HepG2 (cell line): ENCODE data around the gene ARHGAP26. TPM values are rescaled to one million over a fixed set of nuclear protein-coding genes. Genes with fewer than 3 reads are reported as not detected.

Experiments
- ATAC-seq: fragments of 200-7000 bp; cut with Tn5 transposase; 3 replicates; pipeline ENCODE4 v1.9.1; 2020; ENCODE audit warnings: mild to moderate bottlenecking, moderate library complexity
- BruUV-seq: library from RNA; stranded (reverse); fragments of 400-500 nt; replicated peaks from 2 replicates; lab custom pipeline; 2021; lab: Mats Ljungman, UMichigan
- CTCF ChIA-PET: fragments of 300-600 bp; formaldehyde crosslinking; extraction: SDS; loops from one replicate; lab custom pipeline; 2021; ENCODE audit warnings: low total read pairs, inconsistent platforms, low intra/inter-chr PET ratio; lab: Yijun Ruan, JAX
- POLR2A ChIA-PET: fragments of 350-600 bp; sonication (Branson Sonifier 250); formaldehyde crosslinking; loops from one replicate; lab custom pipeline; 2020; ENCODE audit warnings: antibody characterized with exemption, inconsistent platforms; lab: Yijun Ruan, JAX
- DNase-seq: peaks from one replicate; pipeline ENCODE4 v3.0.0-alpha.2; 2015; ENCODE audit warnings: low spot score
- FAIRE-seq: peaks from 3 replicates; lab custom pipeline; 2011; peaks lifted over from hg19 to GRCh38; lab: Jason Lieb, UNC
- H2AFZ ChIP-seq: one replicate; pipeline ENCODE4 v1.6.1; 2011; ENCODE audit warnings: low read length, inconsistent platforms
- H3K27ac ChIP-seq: fragments of 300-600 bp; 3 replicates; pipeline ENCODE4 v1.8.0; 2011; ENCODE audit warnings: mixed run types, mild to moderate bottlenecking, mixed read lengths, low read length, inconsistent platforms; ENCODE audit not compliant: insufficient read depth; ENCODE audit errors: extremely low read length
- H3K27me3 ChIP-seq, 2 experiments: fragments of 200-600 bp in 1 of 2; 2 replicates in 1 of 2; 3 replicates in 1 of 2; pipeline versions ENCODE4 v1.6.0 to v1.8.0; 2011; ENCODE audit warnings: low read length in 2 of 2, mild to moderate bottlenecking in 2 of 2, moderate library complexity in 2 of 2, inconsistent platforms in 1 of 2; ENCODE audit not compliant: insufficient read depth in 2 of 2, control insufficient read depth in 1 of 2
- H3K36me3 ChIP-seq, 2 experiments: fragments of 200-600 bp in 1 of 2; replicated peaks in 1 of 2; 2 replicates in 1 of 2; 3 replicates in 1 of 2; pipeline versions ENCODE4 v1.5.1 to v1.8.0; 2011; ENCODE audit warnings: low read length in 2 of 2, inconsistent platforms in 1 of 2; ENCODE audit not compliant: insufficient read depth in 2 of 2, control insufficient read depth in 1 of 2
- H3K4me1 ChIP-seq: 2 replicates; pipeline ENCODE4 v1.5.1; 2012; ENCODE audit warnings: low read length, inconsistent platforms; ENCODE audit not compliant: insufficient read depth
- H3K4me2 ChIP-seq: 2 replicates; pipeline ENCODE4 v1.6.0; 2011; ENCODE audit warnings: low read depth, low read length, inconsistent platforms
- H3K4me3 ChIP-seq, 3 experiments: fragments of 200-600 bp in 1 of 3; sonication (generic), shearing (Covaris generic) in 1 of 3; replicated peaks in 1 of 3; 2 replicates each; pipeline ENCODE4 v1.5.1; 2011 to 2016; ENCODE audit warnings: low read length in 3 of 3, inconsistent platforms in 2 of 3, low read depth in 2 of 3, mild to moderate bottlenecking in 2 of 3, control low read depth in 1 of 3, mixed read lengths in 1 of 3; ENCODE audit not compliant: insufficient read depth in 1 of 3
- H3K79me2 ChIP-seq: one replicate; pipeline ENCODE4 v1.6.1; 2011; ENCODE audit warnings: low read length, inconsistent platforms; ENCODE audit not compliant: insufficient read depth
- H3K9ac ChIP-seq: 2 replicates; pipeline ENCODE4 v1.6.0; 2011; ENCODE audit warnings: mild to moderate bottlenecking, low read depth, low read length, inconsistent platforms; ENCODE audit not compliant: insufficient read depth
- H3K9me3 ChIP-seq: 2 replicates; pipeline ENCODE4 v1.5.1; 2012; ENCODE audit warnings: mild to moderate bottlenecking, low read length
- H4K20me1 ChIP-seq: 2 replicates; pipeline ENCODE4 v1.6.0; 2011; ENCODE audit warnings: inconsistent platforms, mild to moderate bottlenecking, low read length, moderate library complexity; ENCODE audit not compliant: insufficient read depth
- ATAD3A ChIP-seq: sonication (generic); formaldehyde crosslinking; IDR thresholded peaks from 2 replicates; pipeline ENCODE4 v1.4.0; 2020; ENCODE audit warnings: missing genetic modification reagents
- CBFB ChIP-seq: sonication (generic); formaldehyde crosslinking; IDR thresholded peaks from 2 replicates; pipeline ENCODE4 v1.4.0; 2020; ENCODE audit warnings: missing genetic modification reagents
- CSRNP1 ChIP-seq: sonication (generic); formaldehyde crosslinking; IDR thresholded peaks from 2 replicates; pipeline ENCODE4 v1.8.1; 2023; ENCODE audit warnings: mild to moderate bottlenecking, missing genetic modification reagents
- DZIP1 ChIP-seq: sonication (generic); formaldehyde crosslinking; IDR thresholded peaks from 2 replicates; pipeline ENCODE4 v1.5.0; 2020; ENCODE audit warnings: mild to moderate bottlenecking, missing genetic modification reagents
- HNRNPH1 ChIP-seq: fragments of 200-400 bp; formaldehyde crosslinking; optimal IDR thresholded peaks from 2 replicates; pipeline ENCODE3; 2017; ENCODE audit warnings: mild to moderate bottlenecking, low read depth, low read length
- MBD4 ChIP-seq: IDR thresholded peaks from 2 replicates; pipeline ENCODE4 v1.6.1; 2012; ENCODE audit warnings: low read length, inconsistent platforms, borderline replicate concordance
- MEIS1 ChIP-seq: sonication (generic); formaldehyde crosslinking; IDR thresholded peaks from 2 replicates; pipeline ENCODE4 v1.9.0; 2021; ENCODE audit warnings: mild to moderate bottlenecking, missing genetic modification reagents, moderate library complexity, borderline replicate concordance
- MIER2 ChIP-seq: IDR thresholded peaks from 2 replicates; pipeline ENCODE4 v1.6.1; 2016; ENCODE audit warnings: missing biosample characterization, missing genetic modification reagents
- PPARG ChIP-seq: conservative IDR thresholded peaks from 2 replicates; pipeline ENCODE4 v1.6.1; 2016; ENCODE audit warnings: missing biosample characterization, missing genetic modification reagents
- SKI ChIP-seq: fragments of 450-650 bp; IDR thresholded peaks from one replicate; pipeline ENCODE4 v1.6.1; 2018; ENCODE audit warnings: mild to moderate bottlenecking; ENCODE audit not compliant: partially characterized antibody
- SRF ChIP-seq: IDR thresholded peaks from 2 replicates; pipeline ENCODE4 v1.6.1; 2011; ENCODE audit warnings: mild to moderate bottlenecking, low read depth, low read length, moderate library complexity
- YEATS4 ChIP-seq: sonication (generic); formaldehyde crosslinking; IDR thresholded peaks from 2 replicates; pipeline ENCODE4 v1.4.0; 2020; ENCODE audit warnings: missing genetic modification reagents, borderline replicate concordance
- ZBTB20 ChIP-seq: sonication (generic); formaldehyde crosslinking; IDR thresholded peaks from 2 replicates; pipeline ENCODE4 v1.8.1; 2023; ENCODE audit warnings: missing genetic modification reagents, low read depth, mild to moderate bottlenecking, borderline replicate concordance
- ZNF253 ChIP-seq: sonication (generic); formaldehyde crosslinking; IDR thresholded peaks from 2 replicates; pipeline ENCODE4 v1.8.0; 2022; ENCODE audit warnings: mild to moderate bottlenecking, missing genetic modification reagents, borderline replicate concordance
- ZNF484 ChIP-seq: sonication (generic); formaldehyde crosslinking; IDR thresholded peaks from 2 replicates; pipeline ENCODE4 v1.5.1; 2020; ENCODE audit warnings: mild to moderate bottlenecking, low read depth, missing genetic modification reagents, borderline replicate concordance
- ZNF580 ChIP-seq: IDR thresholded peaks from 2 replicates; pipeline ENCODE4 v1.6.1; 2016; ENCODE audit warnings: low read depth, borderline replicate concordance
- ZNF703 ChIP-seq: sonication (generic); formaldehyde crosslinking; IDR thresholded peaks from 2 replicates; pipeline ENCODE4 v1.5.1; 2020; ENCODE audit warnings: missing genetic modification reagents, mild to moderate bottlenecking, moderate library complexity, borderline replicate concordance
- ZNF737 ChIP-seq: sonication (generic); formaldehyde crosslinking; IDR thresholded peaks from 2 replicates; pipeline ENCODE4 v1.5.0; 2020; ENCODE audit warnings: missing genetic modification reagents, mild to moderate bottlenecking, borderline replicate concordance
- ZNF747 ChIP-seq: sonication (generic); formaldehyde crosslinking; IDR thresholded peaks from 2 replicates; pipeline ENCODE4 v1.8.1; 2023; ENCODE audit warnings: missing genetic modification reagents, mild to moderate bottlenecking, borderline replicate concordance
- WGBS: methylation state at CpG from one replicate; pipeline ENCODE4 v1.1.6; 2017; ENCODE audit warnings: low lambda C conversion rate; 5-methylcytosine and 5-hydroxymethylcytosine counted together
- in situ Hi-C: cut with HindIII; loops from 2 replicates; pipeline ENCODE4 v1.10.0; 2017; ENCODE audit warnings: low pct_unique_long_range_greater_than_20kb; ENCODE audit not compliant: extremely low pct_ligation_motif_present
- intact Hi-C: fragments of 100-400 bp; cut with micrococcal nuclease; formaldehyde crosslinking; loops from one replicate; pipeline ENCODE4 v1.10.0; 2022; ENCODE audit not compliant: unreplicated experiment
- polyA plus RNA-seq, 8 experiments: library from polyadenylated mRNA; depleted of rRNA in 3 of 8; stranded (reverse) in 7 of 8; unstranded in 1 of 8; fragments of >200 nt; fragmentation: Illumina TruSeq in 4 of 8; extraction: Trizol in 4 of 8; gene quantifications; 2 replicates each; pipeline versions ENCODE4 v1.2.1 to v1.2.3, GENCODE V29; 2011 to 2016; ENCODE audit warnings: low read depth in 4 of 8, missing spikeins in 1 of 8, mixed read lengths in 1 of 8; ENCODE audit not compliant: insufficient read depth in 1 of 8
- total RNA-seq, 5 experiments: library from RNA; depleted of rRNA; stranded (reverse); fragments of >200 nt; fragmentation: Illumina TruSeq; extraction: Trizol; gene quantifications; 2 replicates each; pipeline ENCODE4 v1.2.3, GENCODE V29; 2016; ENCODE audit warnings: low read depth in 1 of 5

Gene ARHGAP26
- total and polyA plus RNA-seq, 2 of the 13 experiments (the other 11 are each of a cell fraction or from before 2014, with no cell fraction given), result 9.6 to 18.2 TPM

GRCh38 chr5:142969186-142969585 lies 199.0 kb downstream of the ARHGAP26 start:
- Histone ChIP-seq H3K4me3 (no peak overlapping the region), H3K79me2 (no peaks in the 10 kb centered on the region), H3K9me3 (no peaks in the 10 kb centered on the region), H3K27ac (no peak overlapping the region), H4K20me1 (no peaks in the 10 kb centered on the region), H3K36me3 (no peaks in the 10 kb centered on the region), H3K9ac (no peak overlapping the region), H3K27me3 (no peaks in the 10 kb centered on the region), H3K4me2 (no peak overlapping the region), H2AFZ (no peak overlapping the region), H3K4me1 (peaks cover 13% of the 10 kb centered on the region)
- in situ Hi-C loops (no loop called here), intact Hi-C loops (no loop called here)
- ChIA-PET CTCF (no interaction called here), POLR2A (no interaction called here)
- 96% methylated on average over 2 of the region's 2 CpGs for WGBS
- BruUV-seq, result no TSS peak
- FAIRE-seq (no peak), DNase-seq (no peak), ATAC-seq (no peak)
- TF ChIP-seq ZNF580 (CRISPR knock-in tag) (no peak), ZNF253 (CRISPR knock-in tag) (no peak), ZBTB20 (CRISPR knock-in tag) (no peak), MBD4 (no peak), ZNF703 (CRISPR knock-in tag) (no peak), SKI (no peak), MEIS1 (no peak), ZNF484 (CRISPR knock-in tag) (no peak), ATAD3A (CRISPR knock-in tag) (no peak), CBFB (CRISPR knock-in tag) (no peak), YEATS4 (CRISPR knock-in tag) (no peak), PPARG (CRISPR knock-in tag) (no peak), CSRNP1 (no peak), ZNF747 (CRISPR knock-in tag) (no peak), DZIP1 (no peak), ZNF737 (CRISPR knock-in tag) (no peak), HNRNPH1 (no peak), SRF (no peak), MIER2 (CRISPR knock-in tag) (no peak)
